Neural cell (in vitro differentiated cells): ENCODE measurements around the gene LYPD6B.

Source experiments
- MXI1 ChIP-seq: fragments of 450-650 bp; conservative IDR thresholded peaks from 2 replicates; pipeline ENCODE4 v1.6.1; 2014; ENCODE audit warnings: antibody characterized with exemption, mild to moderate bottlenecking; ENCODE audit not compliant: poor library complexity, severe bottlenecking
- POLR2AphosphoS5 ChIP-seq: IDR thresholded peaks from 2 replicates; pipeline ENCODE4 v1.6.1; 2012
- TF ChIP-seq, protein P1 (sequence below): fragments of 450-650 bp; IDR thresholded peaks from 2 replicates; pipeline ENCODE4 v1.5.1; 2014; ENCODE audit warnings: antibody characterized with exemption, mild to moderate bottlenecking, moderate library complexity; ENCODE audit not compliant: poor library complexity, severe bottlenecking

DNA sequence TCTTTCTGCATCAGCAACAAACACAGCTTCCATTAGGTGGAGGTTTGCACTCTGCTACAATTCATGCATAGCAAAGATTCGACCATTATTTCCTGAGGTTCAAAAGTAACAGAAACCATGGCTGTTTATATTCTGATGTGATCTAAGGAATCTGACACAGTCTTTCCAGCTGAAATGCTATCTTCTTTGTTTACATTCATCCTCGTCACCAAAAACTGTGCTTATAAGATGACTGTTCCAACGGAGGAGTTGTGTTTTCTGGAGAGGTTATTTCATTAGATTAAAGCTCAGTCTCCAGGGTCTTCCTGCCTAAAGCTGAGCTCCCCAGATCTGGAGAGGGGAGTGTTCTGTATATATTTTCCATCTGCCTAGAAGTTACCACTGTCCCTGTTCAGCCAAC lies 45.1 kb upstream of the LYPD6B start:
- TF ChIP-seq, protein P1, sequence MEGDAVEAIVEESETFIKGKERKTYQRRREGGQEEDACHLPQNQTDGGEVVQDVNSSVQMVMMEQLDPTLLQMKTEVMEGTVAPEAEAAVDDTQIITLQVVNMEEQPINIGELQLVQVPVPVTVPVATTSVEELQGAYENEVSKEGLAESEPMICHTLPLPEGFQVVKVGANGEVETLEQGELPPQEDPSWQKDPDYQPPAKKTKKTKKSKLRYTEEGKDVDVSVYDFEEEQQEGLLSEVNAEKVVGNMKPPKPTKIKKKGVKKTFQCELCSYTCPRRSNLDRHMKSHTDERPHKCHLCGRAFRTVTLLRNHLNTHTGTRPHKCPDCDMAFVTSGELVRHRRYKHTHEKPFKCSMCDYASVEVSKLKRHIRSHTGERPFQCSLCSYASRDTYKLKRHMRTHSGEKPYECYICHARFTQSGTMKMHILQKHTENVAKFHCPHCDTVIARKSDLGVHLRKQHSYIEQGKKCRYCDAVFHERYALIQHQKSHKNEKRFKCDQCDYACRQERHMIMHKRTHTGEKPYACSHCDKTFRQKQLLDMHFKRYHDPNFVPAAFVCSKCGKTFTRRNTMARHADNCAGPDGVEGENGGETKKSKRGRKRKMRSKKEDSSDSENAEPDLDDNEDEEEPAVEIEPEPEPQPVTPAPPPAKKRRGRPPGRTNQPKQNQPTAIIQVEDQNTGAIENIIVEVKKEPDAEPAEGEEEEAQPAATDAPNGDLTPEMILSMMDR, result no peak
- TF ChIP-seq MXI1 (no peak), POLR2AphosphoS5 (no peak)
